Measurements from ENCODE around the gene PRTFDC1.
"Not testable (repeated sequence)": the region's sequence is repeated elsewhere in the genome, so short reads cannot be mapped to it uniquely, and the experiment has no call there.

The PRTFDC1 gene

GRCh38 chr10:24952143-24952706, at the start of gene PRTFDC1:
Gene PRTFDC1, minus strand, starts transcription at chr10:24952606. Its CDS starts 31 bp downstream, at chr10:24952575.
- peak; percentile 78 for DNase-seq (ENCODE audit: low spot score)

- no peak for DNase-seq (ENCODE audit: low spot score)
Observed at GRCh38 chr10:24998044-24998443, 45.6 kb upstream of the PRTFDC1 start.

GRCh38 chr10:24995072-24995471, 42.7 kb upstream of the PRTFDC1 start:
- DNase-seq (ENCODE audit: low spot score) = no peak

- DNase-seq (ENCODE audit: low spot score) = no peak
Observed at GRCh38 chr10:24993237-24993958, 41.0 kb upstream of the PRTFDC1 start.

GRCh38 chr10:24992512-24993133, 40.2 kb upstream of the PRTFDC1 start:
- no peak for DNase-seq (ENCODE audit: low spot score)

GRCh38 chr10:24991298-24991697, 38.9 kb upstream of the PRTFDC1 start:
- DNase-seq (ENCODE audit: low spot score) = no peak

GRCh38 chr10:24989867-24990266, 37.5 kb upstream of the PRTFDC1 start:
- DNase-seq (ENCODE audit: low spot score) = no peak

- no peak for DNase-seq (ENCODE audit: low spot score)
Observed at GRCh38 chr10:24988831-24989640, 36.6 kb upstream of the PRTFDC1 start.

- DNase-seq (ENCODE audit: low spot score) = no peak
Observed at GRCh38 chr10:24984906-24985305, 32.5 kb upstream of the PRTFDC1 start.

- DNase-seq (ENCODE audit: low spot score) = no peak
Observed at GRCh38 chr10:24983946-24984345, 31.5 kb upstream of the PRTFDC1 start.

GRCh38 chr10:24983130-24983529, 30.7 kb upstream of the PRTFDC1 start:
- DNase-seq (ENCODE audit: low spot score) = no peak

GRCh38 chr10:24982319-24983112, 30.1 kb upstream of the PRTFDC1 start:
- DNase-seq (ENCODE audit: low spot score) = no peak

GRCh38 chr10:24981161-24981710, 28.8 kb upstream of the PRTFDC1 start:
- no peak for DNase-seq (ENCODE audit: low spot score)

- DNase-seq (ENCODE audit: low spot score) = no peak
Observed at GRCh38 chr10:24979685-24980084, 27.3 kb upstream of the PRTFDC1 start.

GRCh38 chr10:24974976-24975375, 22.6 kb upstream of the PRTFDC1 start:
- peak; percentile 35 for DNase-seq (ENCODE audit: low spot score)

GRCh38 chr10:24973163-24973562, 20.8 kb upstream of the PRTFDC1 start:
- peak; percentile 40 for DNase-seq (ENCODE audit: low spot score)

GRCh38 chr10:24971374-24971773, 19.0 kb upstream of the PRTFDC1 start:
- no peak for DNase-seq (ENCODE audit: low spot score)

GRCh38 chr10:24969841-24970281, 17.5 kb upstream of the PRTFDC1 start:
- no peak for DNase-seq (ENCODE audit: low spot score)

GRCh38 chr10:24968951-24969350, 16.5 kb upstream of the PRTFDC1 start:
- DNase-seq (ENCODE audit: low spot score) = not testable (repeated sequence)

GRCh38 chr10:24968349-24968748, 15.9 kb upstream of the PRTFDC1 start:
- no peak for DNase-seq (ENCODE audit: low spot score)

- no peak for DNase-seq (ENCODE audit: low spot score)
Observed at GRCh38 chr10:24966962-24967481, 14.6 kb upstream of the PRTFDC1 start.

Measured in HuH-7 (cell line).